Gastrocnemius medialis (tissue), 4 donors: ENCODE data around the gene ARID3B. TPM values are rescaled to one million over a fixed set of nuclear protein-coding genes. Genes with fewer than 3 reads are reported as not detected.
A peak's percentile ranks its signal among the peaks of the same experiment; 100 is the strongest.

Experiments used
- ATAC-seq, 2 donors: fragments of 150-250 bp; one replicate each; pipeline ENCODE4 v1.9.1; 2016
- DNase-seq, 2 donors: peaks; one replicate each; pipeline ENCODE4 v3.0.0-alpha.2; 2019
- H3K27ac ChIP-seq, 4 donors: fragments of 200-600 bp; sonication (generic); 1 replicate in 1 of 4; 2 replicates in 3 of 4; pipeline ENCODE4 v1.5.1; 2016 to 2018; ENCODE audit warnings: mild to moderate bottlenecking in 2 of 4, moderate library complexity in 1 of 4
- H3K27me3 ChIP-seq, 3 donors: fragments of 200-600 bp; sonication (generic) in 2 of 3; 1 replicate in 1 of 3; 2 replicates in 2 of 3; pipeline versions ENCODE4 v1.5.1 to v1.6.0; 2016 to 2019; ENCODE audit warnings: mild to moderate bottlenecking in 1 of 3, moderate library complexity in 1 of 3
- H3K36me3 ChIP-seq, 2 donors: fragments of 200-600 bp; sonication (generic) in 1 of 2; one replicate each; pipeline ENCODE4 v1.5.1; 2017 to 2018
- H3K4me1 ChIP-seq, 2 donors: fragments of 200-600 bp; sonication (generic) in 1 of 2; one replicate each; pipeline ENCODE4 v1.5.1; 2016 to 2017; ENCODE audit warnings: mild to moderate bottlenecking in 2 of 2
- H3K4me3 ChIP-seq, 4 donors: fragments of 200-600 bp; sonication (generic) in 3 of 4; 1 replicate in 1 of 4; 2 replicates in 3 of 4; pipeline ENCODE4 v1.5.1; 2016 to 2019; ENCODE audit warnings: mild to moderate bottlenecking in 2 of 4
- H3K9me3 ChIP-seq, 3 donors: fragments of 200-600 bp; sonication (generic) in 2 of 3; 1 replicate in 1 of 3; 2 replicates in 2 of 3; pipeline ENCODE4 v1.5.1; 2016 to 2019
- CTCF ChIP-seq, 5 experiments: fragments of 450-650 bp in 3 of 5; fragments of 200-600 bp in 2 of 5; sonication (generic) in 2 of 5; IDR thresholded peaks in 4 of 5; conservative IDR thresholded peaks in 1 of 5; 1 replicate in 4 of 5; 2 replicates in 1 of 5; pipeline ENCODE4 v1.5.1; 2016 to 2019; ENCODE audit warnings: antibody characterized with exemption in 5 of 5, mild to moderate bottlenecking in 3 of 5, moderate library complexity in 3 of 5
- POLR2A ChIP-seq, 2 donors: fragments of 450-650 bp; IDR thresholded peaks; one replicate each; pipeline ENCODE4 v1.6.1; 2017; ENCODE audit warnings: antibody characterized with exemption in 2 of 2, mild to moderate bottlenecking in 2 of 2, moderate library complexity in 2 of 2
- in situ Hi-C, 4 donors: fragments of 200-750 bp; cut with MboI; loops; one replicate each; pipeline versions ENCODE4 v1.15.0 to v1.8.0; 2017; ENCODE audit warnings: low sequenced_read_pairs in 4 of 4
- intact Hi-C: fragments of 100-400 bp; cut with DNase I; formaldehyde crosslinking; loops from one replicate; pipeline ENCODE4 v1.15.1; 2023; ENCODE audit warnings: low total_unique reads
- total RNA-seq, 4 donors: library from RNA; depleted of rRNA; stranded (reverse); fragments of >200 nt; gene quantifications; one replicate each; pipeline versions ENCODE4 v1.1.0 to v1.2.3, GENCODE V29; 2016

ARID3B gene
- total RNA-seq, 4 donors from 2014 or later = 1.8 to 6.7 (median 4.6) TPM

- intact Hi-C loops (no loop called here), in situ Hi-C loops (loop anchor here in 1 of 4 donors (25.0 kb wide), 1 partner anchor 159 kb away; the partner anchor contains the start of gene UBL7)
- no peak for DNase-seq
- no peaks in the 10 kb centered on the region for H3K9me3 ChIP-seq
- peaks cover 40 to 44% of the 10 kb centered on the region in 2 donors for H3K4me1 ChIP-seq
- H3K27ac ChIP-seq = peak overlapping the region in 1 of 4 donors; percentile 65
- H3K27me3 ChIP-seq = no peaks in the 10 kb centered on the region
- TF ChIP-seq POLR2A (IDR thresholded peaks at IDR 0.05) (no peak), CTCF (IDR thresholded peaks at IDR 0.05 in 4 of 5, conservative IDR thresholded peaks at IDR 0.05 in 1 of 5) (no peak)
- no peak for ATAC-seq
- H3K4me3 ChIP-seq = no peak overlapping the region
- peaks cover 0 to 74% of the 10 kb centered on the region in 2 donors for H3K36me3 ChIP-seq
Observed at GRCh38 chr15:74621546-74621920, 80.5 kb downstream of the ARID3B start.

GRCh38 chr15:74621936-74622335 is 80.9 kb downstream of the ARID3B start:
- Histone ChIP-seq H3K4me1 (peaks cover 36 to 40% of the 10 kb centered on the region in 2 donors), H3K36me3 (peaks cover 0 to 78% of the 10 kb centered on the region in 2 donors), H3K27ac (peak overlapping the region in 1 of 4 donors; percentile 65), H3K4me3 (no peak overlapping the region), H3K27me3 (no peaks in the 10 kb centered on the region), H3K9me3 (no peaks in the 10 kb centered on the region)
- no peak for ATAC-seq
- in situ Hi-C loops = loop anchor here in 1 of 4 donors (25.0 kb wide), 1 partner anchor 160 kb away; the partner anchor contains the start of gene UBL7
- DNase-seq = no peak
- TF ChIP-seq CTCF (IDR thresholded peaks at IDR 0.05 in 4 of 5, conservative IDR thresholded peaks at IDR 0.05 in 1 of 5) (no peak), POLR2A (IDR thresholded peaks at IDR 0.05) (no peak)
- intact Hi-C loops = no loop called here

GRCh38 chr15:74622758-74623157 is 81.7 kb downstream of the ARID3B start:
- peaks cover 0 to 86% of the 10 kb centered on the region in 2 donors for H3K36me3 ChIP-seq

DNA sequence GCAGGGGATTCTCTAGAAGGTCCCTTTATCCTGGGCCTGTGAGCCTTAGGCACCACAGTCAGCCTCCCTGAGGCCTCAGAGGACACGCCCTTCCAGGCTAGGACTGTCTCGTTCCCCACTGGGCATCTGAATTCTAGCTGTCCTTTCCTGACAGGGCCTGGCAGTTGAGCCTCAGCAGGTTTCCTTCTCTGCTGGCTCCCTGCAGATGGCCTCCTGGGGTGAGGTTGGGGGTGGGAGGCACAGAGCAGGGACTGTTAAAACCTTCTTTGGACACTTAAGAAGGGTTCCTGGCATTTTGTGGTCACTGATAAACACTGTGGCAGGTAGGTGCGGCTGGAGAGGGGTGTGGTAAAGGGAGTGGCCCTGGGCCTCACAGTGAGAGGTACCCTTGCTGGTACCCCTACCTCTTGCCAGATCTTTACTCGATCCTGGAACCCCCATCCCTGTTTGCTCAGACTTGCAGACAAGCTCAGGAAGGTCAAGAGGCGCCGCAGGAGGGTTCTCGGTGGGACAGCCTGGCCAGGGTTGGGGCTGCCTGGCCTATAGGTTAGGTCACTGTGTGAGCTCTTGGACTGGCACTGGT is 83.1 kb downstream of the ARID3B start:
- peaks cover 14 to 18% of the 10 kb centered on the region in 2 donors for H3K4me1 ChIP-seq
- ATAC-seq (no peak), DNase-seq (no peak)
- no peak overlapping the region for H3K27ac ChIP-seq
- TF ChIP-seq POLR2A (IDR thresholded peaks at IDR 0.05) = no peak
- no peak for TF ChIP-seq CTCF (IDR thresholded peaks at IDR 0.05 in 4 of 5, conservative IDR thresholded peaks at IDR 0.05 in 1 of 5)
- intact Hi-C loops = no loop called here
- no peaks in the 10 kb centered on the region for H3K27me3 ChIP-seq
- in situ Hi-C loops = loop anchor here in 1 of 4 donors (25.0 kb wide), 1 partner anchor 162 kb away; the partner anchor contains the start of gene UBL7
- no peaks in the 10 kb centered on the region for H3K9me3 ChIP-seq
- H3K36me3 ChIP-seq = peaks cover 0 to 100% of the 10 kb centered on the region in 2 donors
- H3K4me3 ChIP-seq = no peak overlapping the region

More at GRCh38 chr15:74622758-74623157, 81.7 kb downstream of the ARID3B start:
- no peaks in the 10 kb centered on the region for H3K27me3 ChIP-seq
- TF ChIP-seq POLR2A (IDR thresholded peaks at IDR 0.05) (no peak), CTCF (IDR thresholded peaks at IDR 0.05 in 4 of 5, conservative IDR thresholded peaks at IDR 0.05 in 1 of 5) (no peak)
- H3K27ac ChIP-seq = no peak overlapping the region
- H3K4me1 ChIP-seq = peaks cover 27 to 31% of the 10 kb centered on the region in 2 donors
- DNase-seq = no peak
- intact Hi-C loops = no loop called here
- no peak for ATAC-seq
- H3K9me3 ChIP-seq = no peaks in the 10 kb centered on the region
- in situ Hi-C loops = loop anchor here in 1 of 4 donors (25.0 kb wide), 1 partner anchor 160 kb away; the partner anchor contains the start of gene UBL7
- H3K4me3 ChIP-seq = no peak overlapping the region
